GM12872 (cell line): ENCODE data around the gene TFF2.

ENCODE experiments used
- TF ChIP-seq, protein P1 (sequence below): IDR thresholded peaks from 3 replicates; pipeline ENCODE4 v1.5.1; 2011; ENCODE audit warnings: low read depth, mild to moderate bottlenecking, low read length, moderate library complexity; ENCODE audit not compliant: insufficient read depth

TFF2 gene

DNA sequence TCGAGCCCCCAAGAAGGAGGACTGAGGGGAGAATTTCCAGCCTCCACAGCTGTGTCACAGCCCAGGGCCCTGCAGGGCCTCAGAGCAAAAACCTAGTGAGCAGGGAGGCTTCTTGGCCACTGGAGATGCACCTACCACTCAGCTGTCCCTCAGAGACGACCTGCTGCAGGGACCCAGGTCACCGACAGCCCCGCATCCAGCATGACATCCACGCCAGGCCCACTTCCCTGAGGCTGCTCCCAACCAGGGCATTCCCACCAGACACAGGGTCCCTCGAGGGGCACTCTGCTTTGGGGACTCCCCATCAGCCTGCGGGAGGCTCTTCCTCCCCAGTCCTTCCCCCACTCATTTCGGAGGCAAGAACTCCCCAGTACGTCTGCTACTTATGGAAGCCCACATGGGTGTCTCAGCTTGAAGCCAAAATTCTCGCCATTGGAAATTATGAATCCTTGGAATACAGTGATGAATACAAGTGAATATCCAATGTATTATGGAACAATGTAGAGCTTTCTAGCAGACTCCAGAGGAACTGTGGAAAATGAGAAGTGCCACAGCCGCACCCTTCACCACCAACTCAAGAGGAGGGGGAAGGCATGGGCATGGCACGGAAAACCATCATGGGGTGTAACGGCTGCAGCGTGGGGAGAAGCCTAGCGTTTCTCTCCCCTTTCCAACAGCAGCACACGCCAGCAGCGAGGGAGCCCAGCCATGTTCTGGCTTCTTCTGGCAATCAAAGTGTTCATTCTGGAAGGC is 42.5 kb downstream of the TFF2 start:
- TF ChIP-seq, protein P1, sequence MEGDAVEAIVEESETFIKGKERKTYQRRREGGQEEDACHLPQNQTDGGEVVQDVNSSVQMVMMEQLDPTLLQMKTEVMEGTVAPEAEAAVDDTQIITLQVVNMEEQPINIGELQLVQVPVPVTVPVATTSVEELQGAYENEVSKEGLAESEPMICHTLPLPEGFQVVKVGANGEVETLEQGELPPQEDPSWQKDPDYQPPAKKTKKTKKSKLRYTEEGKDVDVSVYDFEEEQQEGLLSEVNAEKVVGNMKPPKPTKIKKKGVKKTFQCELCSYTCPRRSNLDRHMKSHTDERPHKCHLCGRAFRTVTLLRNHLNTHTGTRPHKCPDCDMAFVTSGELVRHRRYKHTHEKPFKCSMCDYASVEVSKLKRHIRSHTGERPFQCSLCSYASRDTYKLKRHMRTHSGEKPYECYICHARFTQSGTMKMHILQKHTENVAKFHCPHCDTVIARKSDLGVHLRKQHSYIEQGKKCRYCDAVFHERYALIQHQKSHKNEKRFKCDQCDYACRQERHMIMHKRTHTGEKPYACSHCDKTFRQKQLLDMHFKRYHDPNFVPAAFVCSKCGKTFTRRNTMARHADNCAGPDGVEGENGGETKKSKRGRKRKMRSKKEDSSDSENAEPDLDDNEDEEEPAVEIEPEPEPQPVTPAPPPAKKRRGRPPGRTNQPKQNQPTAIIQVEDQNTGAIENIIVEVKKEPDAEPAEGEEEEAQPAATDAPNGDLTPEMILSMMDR, result no peak

DNA sequence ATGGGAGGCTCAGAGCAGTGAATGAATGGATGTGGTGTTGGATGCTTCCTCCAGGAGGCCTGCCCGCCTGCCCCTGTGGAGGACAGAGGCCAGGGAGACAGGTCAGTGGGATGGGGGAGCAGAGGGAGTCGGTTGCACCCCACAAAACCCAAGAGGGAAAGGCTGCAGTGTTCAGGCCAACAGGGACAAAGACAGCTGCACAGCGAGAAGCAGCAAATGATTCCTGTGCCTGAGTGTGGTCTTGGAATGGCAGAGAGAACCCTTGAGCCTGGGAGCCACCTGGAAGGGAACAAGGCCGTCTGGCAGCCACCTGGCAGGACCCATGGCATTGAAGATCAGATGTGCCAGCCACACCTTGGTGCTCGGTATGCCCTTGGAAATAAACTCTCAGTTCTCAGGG is 43.7 kb downstream of the TFF2 start:
- TF ChIP-seq, protein P1, result no peak

DNA sequence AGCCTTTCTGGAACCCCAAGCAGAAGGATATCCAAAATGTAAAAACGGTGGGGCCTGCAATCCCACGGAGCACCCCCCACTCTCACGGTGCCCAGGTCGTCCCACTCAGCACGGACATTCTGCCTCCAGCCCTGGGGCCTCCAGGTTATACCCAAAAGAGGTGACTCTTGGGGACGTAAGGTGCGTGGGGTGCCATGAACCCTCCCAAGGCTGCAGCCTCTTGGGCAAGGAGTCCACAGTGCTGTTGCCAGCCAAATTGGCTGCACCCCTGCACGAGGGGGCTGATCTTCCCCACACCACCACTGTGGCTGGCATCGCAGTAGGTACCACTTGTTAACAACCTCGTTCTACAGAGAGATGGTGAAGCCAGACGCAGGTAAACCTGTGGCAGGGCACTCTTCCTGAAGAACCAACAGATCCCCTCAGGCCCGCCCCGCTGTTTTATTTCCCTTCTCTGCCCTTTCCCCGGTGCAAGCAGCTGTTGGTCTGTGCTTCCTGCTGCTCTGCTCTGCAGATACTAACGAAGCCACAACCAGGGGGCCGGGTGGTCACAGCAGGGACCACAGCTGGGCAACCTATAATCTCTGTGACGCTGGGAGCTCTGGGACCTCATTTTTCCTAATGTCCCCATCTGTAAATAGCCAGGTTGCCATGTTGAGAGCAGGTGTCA is 44.3 kb downstream of the TFF2 start:
- TF ChIP-seq, protein P1, result no peak

DNA sequence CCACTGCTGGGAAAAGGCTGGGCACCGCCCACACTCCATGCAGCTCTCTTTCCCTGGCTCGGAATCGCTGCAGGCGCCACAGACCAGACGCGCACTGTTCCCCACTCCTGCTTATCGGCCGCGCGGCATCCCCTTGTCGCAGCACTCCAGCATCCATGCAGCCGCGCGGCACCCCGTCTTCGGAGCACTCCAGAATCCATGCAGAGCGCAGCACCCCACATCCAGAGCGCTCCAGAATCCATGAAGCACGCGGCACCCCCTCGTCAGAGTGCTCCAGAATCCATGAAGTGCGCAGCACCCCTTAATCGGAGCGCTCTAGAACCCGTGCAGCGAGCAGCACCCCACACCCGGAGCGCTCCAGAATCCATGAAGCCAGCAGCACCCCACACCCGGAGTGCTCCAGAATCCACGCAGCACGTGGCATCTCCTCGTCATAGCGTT is 45.1 kb downstream of the TFF2 start:
- TF ChIP-seq, protein P1, result no peak

DNA sequence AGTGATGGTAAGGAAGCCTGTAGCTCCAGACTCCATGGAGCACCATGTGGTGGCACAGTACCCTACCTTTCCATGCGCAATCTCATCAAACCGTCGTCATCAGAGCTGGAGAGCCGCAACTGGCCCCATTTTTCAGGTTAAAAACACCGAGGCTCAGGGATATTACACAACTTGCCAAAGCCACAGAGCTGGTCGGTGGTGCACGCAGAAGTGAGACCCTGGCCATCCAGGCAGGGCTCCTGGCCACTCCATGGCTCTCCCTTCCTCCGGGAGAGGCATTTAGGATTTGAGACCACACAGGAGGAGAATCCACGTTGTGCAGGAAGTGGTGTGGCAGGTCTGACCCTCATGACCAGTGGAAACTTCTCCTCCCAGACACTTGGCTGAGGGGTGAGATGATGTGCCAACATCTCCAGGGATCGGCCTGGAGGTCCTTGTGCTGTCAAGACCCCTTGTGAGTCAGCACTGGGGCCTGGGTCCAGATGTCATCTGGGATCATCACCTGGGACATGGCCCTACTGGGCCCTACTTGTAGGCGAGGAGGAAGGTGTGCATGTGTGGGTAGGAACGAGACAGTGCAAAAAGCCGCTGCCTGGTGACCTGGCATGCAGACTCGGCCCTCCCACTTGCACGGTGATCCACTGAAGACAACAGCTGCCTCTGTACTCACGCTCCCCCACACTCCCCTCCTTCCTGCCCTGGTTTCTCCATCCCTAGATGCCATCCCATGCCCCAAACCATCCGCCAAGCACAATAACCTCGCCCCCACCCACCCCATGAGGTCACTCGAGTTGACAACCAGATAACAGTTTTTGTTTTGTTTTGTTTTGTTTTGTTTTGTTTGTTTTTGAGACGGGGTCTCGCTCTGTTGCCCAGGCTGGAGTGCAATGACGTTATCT is 46.0 kb downstream of the TFF2 start:
- TF ChIP-seq, protein P1, result no peak

DNA sequence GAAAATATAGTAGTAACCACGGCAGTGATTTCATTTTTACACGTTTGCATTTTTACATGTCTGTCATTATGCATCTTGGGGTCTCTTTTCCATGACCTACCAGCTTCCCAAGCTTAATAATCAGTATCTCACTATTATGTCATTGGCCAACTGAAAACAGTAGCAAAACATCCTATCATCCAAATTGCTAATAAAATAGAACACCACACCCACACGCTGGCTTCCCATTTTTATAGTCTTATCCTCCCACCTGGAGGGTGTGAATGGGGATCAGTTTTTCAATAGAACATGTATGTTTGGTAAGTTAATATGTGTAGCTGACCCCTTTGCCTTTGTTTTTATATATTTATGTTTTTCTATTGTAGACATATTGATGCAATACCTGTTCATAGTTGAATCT is 47.4 kb downstream of the TFF2 start:
- TF ChIP-seq, protein P1, result no peak

DNA sequence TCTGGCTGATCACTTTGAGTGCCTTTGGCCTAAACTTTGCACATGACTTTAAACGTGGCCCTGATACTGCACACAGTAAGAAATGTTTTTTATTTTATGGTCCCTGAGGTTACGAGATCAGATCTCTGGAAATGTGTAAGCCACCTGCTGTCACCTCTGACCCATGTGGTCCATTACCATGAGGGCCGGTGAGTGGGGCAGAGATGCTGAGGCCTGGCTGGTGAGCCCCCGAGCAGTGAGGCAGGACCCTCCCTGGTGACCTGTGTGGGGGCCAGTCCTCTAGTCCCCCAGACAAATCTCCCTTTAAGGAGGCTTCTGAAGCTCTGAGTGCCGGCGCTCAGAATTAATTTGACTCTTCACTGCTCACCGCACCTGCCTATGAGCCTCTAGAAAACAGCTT is 48.0 kb downstream of the TFF2 start:
- TF ChIP-seq, protein P1, result no peak
